ENCODE measurements around the gene KCNIP2. TPM values are rescaled to one million over a fixed set of nuclear protein-coding genes. Genes with fewer than 3 reads are reported as not detected.
A peak's percentile ranks its signal among the peaks of the same experiment; 100 is the strongest.

Gene KCNIP2
- total and polyA plus RNA-seq, 2 donors (not counting 3 experiments of a cell fraction or from before 2014, with no cell fraction given): 0.36 to 2.2 TPM

- POLR2A ChIA-PET: interaction anchor here (0.7 to 1.4 kb wide), 6 partner anchors 11 to 190 kb away, joined by 3 to 6 read pairs (median 4); no protein-coding TSS in a partner anchor
- no peaks in the 10 kb centered on the region for H3K9me3 ChIP-seq (replicated peaks; ENCODE audit: control insufficient read depth, insufficient read depth, low read length)
- H3K36me3 ChIP-seq (ENCODE audit: control insufficient read depth in 2 of 2, extremely low read depth in 1 of 2, insufficient read depth in 2 of 2, low read length in 2 of 2): no peaks in the 10 kb centered on the region
- CTCF ChIA-PET: interaction anchor here (1.0 to 5.4 kb wide), 11 partner anchors 11 to 255 kb away, joined by 3 to 39 read pairs (median 4); partner anchors contain the start of gene ARMH3
- H3K4me1 ChIP-seq (ENCODE audit: control insufficient read depth, extremely low read depth, insufficient read depth, low read length): peaks cover 19% of the 10 kb centered on the region
- peaks cover 19% of the 10 kb centered on the region for H4K20me1 ChIP-seq (replicated peaks; ENCODE audit: control insufficient read depth, extremely low read depth, insufficient read depth, low read length)
- peak; percentile 100 for DNase-seq (ENCODE audit: low read depth, low spot score)
- no peaks in the 10 kb centered on the region for H3K9me1 ChIP-seq (replicated peaks; ENCODE audit: control insufficient read depth, extremely low read depth, insufficient read depth, low read length)
- TF ChIP-seq POLR2AphosphoS5 (IDR thresholded peaks at IDR 0.05; ENCODE audit: insufficient read depth, low read depth, low read length): peak; percentile 91
- peak; percentile 87 for TF ChIP-seq POLR2A (IDR thresholded peaks at IDR 0.05; ENCODE audit: low read depth, low read length)
- TF ChIP-seq MAX (IDR thresholded peaks at IDR 0.05; ENCODE audit: insufficient read depth, insufficient read length): no peak
- H3K27me3 ChIP-seq (ENCODE audit: control insufficient read depth in 2 of 2, insufficient read depth in 2 of 2, low read length in 2 of 2): no peaks in the 10 kb centered on the region
- intact Hi-C loops (cut with micrococcal nuclease) (loop anchor here (1.0 to 5.0 kb wide), 4 partner anchors 12 to 315 kb away; partner anchors contain the start of genes ARMH3, NPM3 and PPRC1), dilution Hi-C loops (cut with MboI; ENCODE audit: extremely low pct_ligation_motif_present, low sequenced_read_pairs) (no loop called here)
- H3K79me2 ChIP-seq (ENCODE audit: control insufficient read depth, insufficient read depth, low read length): peaks cover 49% of the 10 kb centered on the region
- H3K4me3 ChIP-seq (replicated peaks in 1 of 3; ENCODE audit: insufficient read depth in 1 of 3, low read depth in 1 of 3, low read length in 3 of 3): peak within 1 kb of the TSS; percentile 82 to 99 (median 90)
- H3K27ac ChIP-seq (ENCODE audit: insufficient read depth, low read depth, low read length): peak within 1 kb of the TSS; percentile 83
- peak; percentile 98 for FAIRE-seq
- BruUV-seq (replicated peaks): no TSS peak
- peak within 1 kb of the TSS; percentile 92 for H3K4me2 ChIP-seq (ENCODE audit: insufficient read depth, low read length)
- H2AFZ ChIP-seq (ENCODE audit: low read depth, low read length): peak within 1 kb of the TSS; percentile 93
- H3K9ac ChIP-seq (replicated peaks; ENCODE audit: extremely low read depth, insufficient read depth, low read length): peak within 1 kb of the TSS; percentile 91
Observed at GRCh38 chr10:101818119-101818871, 25.3 kb downstream of the KCNIP2 start, which contains the start of gene OGA. TSS of gene OGA (minus strand) at chr10:101818444. CDS start at chr10:101818022, 422 bp downstream.

GRCh38 chr10:101817337-101818118 is 26.1 kb downstream of the KCNIP2 start:
- Histone ChIP-seq H3K9me1 (replicated peaks; ENCODE audit: control insufficient read depth, extremely low read depth, insufficient read depth, low read length) (no peaks in the 10 kb centered on the region), H3K27me3 (ENCODE audit: control insufficient read depth in 2 of 2, insufficient read depth in 2 of 2, low read length in 2 of 2) (no peaks in the 10 kb centered on the region), H3K27ac (ENCODE audit: insufficient read depth, low read depth, low read length) (peak overlapping the region; percentile 83), H3K9me3 (replicated peaks; ENCODE audit: control insufficient read depth, insufficient read depth, low read length) (no peaks in the 10 kb centered on the region), H3K36me3 (ENCODE audit: control insufficient read depth in 2 of 2, extremely low read depth in 1 of 2, insufficient read depth in 2 of 2, low read length in 2 of 2) (peaks cover 2 to 3% of the 10 kb centered on the region in 2 experiments), H3K4me3 (replicated peaks in 1 of 3; ENCODE audit: insufficient read depth in 1 of 3, low read depth in 1 of 3, low read length in 3 of 3) (peak overlapping the region; percentile 82 to 99 (median 90)), H3K4me1 (ENCODE audit: control insufficient read depth, extremely low read depth, insufficient read depth, low read length) (peaks cover 19% of the 10 kb centered on the region), H2AFZ (ENCODE audit: low read depth, low read length) (no peak overlapping the region), H4K20me1 (replicated peaks; ENCODE audit: control insufficient read depth, extremely low read depth, insufficient read depth, low read length) (peaks cover 26% of the 10 kb centered on the region), H3K9ac (replicated peaks; ENCODE audit: extremely low read depth, insufficient read depth, low read length) (peak overlapping the region; percentile 91), H3K4me2 (ENCODE audit: insufficient read depth, low read length) (peak overlapping the region; percentile 90), H3K79me2 (ENCODE audit: control insufficient read depth, insufficient read depth, low read length) (peaks cover 57% of the 10 kb centered on the region)
- intact Hi-C loops (cut with micrococcal nuclease): loop anchor here (1.0 to 5.0 kb wide), 4 partner anchors 13 to 315 kb away; partner anchors contain the start of genes ARMH3, NPM3 and PPRC1
- ChIA-PET CTCF (interaction anchor here (1.0 to 5.4 kb wide), 11 partner anchors 12 to 255 kb away, joined by 3 to 39 read pairs (median 4); partner anchors contain the start of gene ARMH3), POLR2A (interaction anchor here (0.7 to 1.4 kb wide), 5 partner anchors 12 to 190 kb away, joined by 3 to 5 read pairs (median 4); no protein-coding TSS in a partner anchor)
- TF ChIP-seq POLR2A (IDR thresholded peaks at IDR 0.05; ENCODE audit: low read depth, low read length): peak; percentile 88
- no peak for TF ChIP-seq FOS (IDR thresholded peaks at IDR 0.05; ENCODE audit: borderline replicate concordance, insufficient read depth, low read length)
- TF ChIP-seq EZH2 (IDR thresholded peaks at IDR 0.05; ENCODE audit: borderline replicate concordance, low read depth, low read length, severe bottlenecking): no peak
- TF ChIP-seq POLR2AphosphoS5 (IDR thresholded peaks at IDR 0.05; ENCODE audit: insufficient read depth, low read depth, low read length): peak; percentile 78
- FAIRE-seq: peak; percentile 89
- TSS peak; percentile 71 for BruUV-seq (replicated peaks)
- dilution Hi-C loops (cut with MboI; ENCODE audit: extremely low pct_ligation_motif_present, low sequenced_read_pairs): no loop called here
- peak; percentile 86 for DNase-seq (ENCODE audit: low read depth, low spot score)

Data from endothelial cell of umbilical vein (primary cell).